Activated B cell treated with CpG ODN at 0.5 μM for 24 hours (primary cell): Measurements from ENCODE around the gene PRKG2. TPM values are rescaled to one million over a fixed set of nuclear protein-coding genes. Genes with fewer than 3 reads are reported as not detected.

ENCODE experiments used
- ATAC-seq: fragments of 200-7000 bp; cut with Tn5 transposase; one replicate; pipeline ENCODE4 v1.10.0; 2021; ENCODE audit warnings: low read depth, mild to moderate bottlenecking, moderate library complexity
- CTCF ChIA-PET: fragments of 350-600 bp; sonication (Branson Sonifier 250); formaldehyde crosslinking; loops from one replicate; lab custom pipeline; 2021; ENCODE audit warnings: antibody characterized with exemption; lab: Charles Lee
- POLR2A ChIA-PET: fragments of 350-600 bp; sonication (Branson Sonifier 250); formaldehyde crosslinking; loops from one replicate; lab custom pipeline; 2021; ENCODE audit warnings: antibody characterized with exemption; lab: Charles Lee
- DNase-seq: peaks from one replicate; pipeline ENCODE4 v3.0.0; 2022
- H3K27ac Mint-ChIP-seq: one replicate; pipeline ENCODE4 v1.8.0; 2020; ENCODE audit warnings: mixed read lengths
- H3K27me3 Mint-ChIP-seq: one replicate; pipeline ENCODE4 v1.8.0; 2021; ENCODE audit warnings: mixed read lengths
- H3K36me3 Mint-ChIP-seq: one replicate; pipeline ENCODE4 v1.8.0; 2021; ENCODE audit warnings: low read depth, mixed read lengths
- H3K4me1 Mint-ChIP-seq: one replicate; pipeline ENCODE4 v1.8.0; 2021; ENCODE audit warnings: mixed read lengths
- H3K4me3 Mint-ChIP-seq: one replicate; pipeline ENCODE4 v1.8.0; 2020; ENCODE audit warnings: mild to moderate bottlenecking, mixed read lengths
- H3K9me3 Mint-ChIP-seq: one replicate; pipeline ENCODE4 v1.8.0; 2020; ENCODE audit warnings: mixed read lengths
- CTCF ChIP-seq: fragments of 200-600 bp; IDR thresholded peaks from one replicate; pipeline ENCODE4 v1.8.0; 2022; ENCODE audit warnings: antibody characterized with exemption, mild to moderate bottlenecking
- intact Hi-C: fragments of 100-400 bp; cut with micrococcal nuclease; formaldehyde crosslinking; loops from one replicate; pipeline ENCODE4 v1.15.1; 2024
- total RNA-seq: library from RNA; stranded (reverse); gene quantifications from 2 replicates; pipeline ENCODE4 v1.2.3, GENCODE V29; 2022

The PRKG2 gene
- total RNA-seq, 1 donor from 2014 or later: 0.35 TPM

DNA sequence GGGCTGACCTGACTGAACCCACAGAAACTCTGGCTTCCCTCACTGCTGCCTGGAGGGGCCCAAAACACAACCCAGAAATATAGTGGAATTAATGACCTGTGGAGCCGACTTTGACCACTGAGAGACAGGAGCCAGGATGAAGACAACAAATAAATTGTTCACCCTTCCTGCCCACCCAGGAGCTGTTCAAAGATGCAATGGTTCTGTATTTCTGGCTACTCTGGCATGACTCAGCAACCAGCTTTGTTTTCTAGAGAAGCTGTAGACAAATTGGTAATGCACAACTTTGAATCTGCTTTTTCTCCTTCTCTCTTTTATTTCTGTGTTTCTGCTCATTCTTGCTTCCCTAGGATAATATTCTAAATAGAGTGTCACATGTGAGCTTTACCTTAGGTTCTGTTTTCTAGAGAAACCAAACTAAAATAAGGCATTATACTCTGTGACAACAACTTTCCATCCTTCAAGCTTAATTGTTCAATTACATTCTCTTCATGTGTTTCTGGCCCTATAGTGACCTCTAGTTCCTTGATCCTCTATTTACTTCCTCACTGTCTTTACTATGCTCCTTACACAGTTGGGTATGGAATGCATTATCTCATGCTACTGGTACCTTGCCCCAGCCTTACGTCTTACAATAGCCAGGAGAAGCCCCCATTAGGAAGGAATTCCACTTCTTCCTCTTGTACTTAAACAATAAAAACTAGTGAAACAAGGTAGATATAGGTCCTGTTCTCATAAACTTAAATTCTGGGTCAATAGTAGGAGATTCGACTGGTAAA is 6.5 kb upstream of the PRKG2 start:
- Mint-ChIP-seq H3K9me3 (no peaks in the 10 kb centered on the region), H3K4me1 (no peaks in the 10 kb centered on the region), H3K27me3 (peaks cover 27% of the 10 kb centered on the region), H3K4me3 (no peak overlapping the region), H3K36me3 (no peaks in the 10 kb centered on the region), H3K27ac (no peak overlapping the region)
- DNase-seq: no peak
- intact Hi-C loops: no loop called here
- no peak for ATAC-seq
- CTCF ChIA-PET: no interaction called here
- no peak for TF ChIP-seq CTCF
- POLR2A ChIA-PET: no interaction called here

DNA sequence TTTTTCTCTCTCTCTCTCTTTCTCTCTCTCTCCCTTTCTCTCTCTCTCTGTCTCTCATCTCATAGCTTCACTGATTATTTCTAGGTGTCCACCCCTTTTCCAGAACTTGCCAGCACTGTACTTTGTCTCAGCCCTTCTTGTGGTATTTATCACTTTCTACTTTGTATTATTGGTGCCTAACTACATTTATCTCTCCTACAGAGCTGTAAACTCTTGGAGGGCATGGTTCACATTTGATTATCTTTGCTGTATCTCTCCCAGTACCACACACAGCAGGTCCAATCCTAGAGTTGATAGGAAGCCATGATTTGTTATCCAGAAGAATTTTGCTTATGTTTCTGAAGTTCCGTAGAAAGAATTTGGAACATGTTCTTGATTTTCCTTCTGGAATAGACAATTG is 5.2 kb upstream of the PRKG2 start:
- no peak for TF ChIP-seq CTCF
- DNase-seq: no peak
- peaks cover 32% of the 10 kb centered on the region for H3K27me3 Mint-ChIP-seq
- H3K36me3 Mint-ChIP-seq: no peaks in the 10 kb centered on the region
- intact Hi-C loops: no loop called here
- H3K27ac Mint-ChIP-seq: no peak overlapping the region
- H3K4me3 Mint-ChIP-seq: no peak overlapping the region
- H3K4me1 Mint-ChIP-seq: peaks cover 6% of the 10 kb centered on the region
- no peaks in the 10 kb centered on the region for H3K9me3 Mint-ChIP-seq
- ATAC-seq: no peak
- POLR2A ChIA-PET: no interaction called here
- CTCF ChIA-PET: no interaction called here

DNA sequence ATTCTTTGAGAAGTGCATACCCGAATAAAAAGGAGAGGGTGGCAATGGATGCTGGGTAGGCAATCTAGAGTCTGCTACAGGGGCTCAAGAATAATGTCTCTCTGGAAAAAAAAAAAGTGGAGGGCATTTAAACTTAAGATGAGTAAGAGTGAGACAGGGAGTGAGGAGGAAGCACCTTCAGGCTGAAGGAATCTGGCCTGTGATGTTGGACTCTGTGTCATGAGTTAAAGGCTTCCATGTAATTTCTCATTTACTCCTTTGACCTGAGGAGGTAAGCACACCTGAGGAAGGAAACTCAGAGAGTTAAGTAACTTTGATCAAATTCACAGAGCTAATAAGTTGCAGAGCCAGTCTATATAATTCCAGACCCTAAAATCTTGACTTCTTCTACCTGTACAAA is 3.2 kb upstream of the PRKG2 start:
- no peak for TF ChIP-seq CTCF
- ATAC-seq (no peak), DNase-seq (no peak)
- Mint-ChIP-seq H3K36me3 (no peaks in the 10 kb centered on the region), H3K4me1 (peaks cover 12% of the 10 kb centered on the region), H3K27ac (no peak overlapping the region), H3K4me3 (no peak overlapping the region), H3K27me3 (peaks cover 38% of the 10 kb centered on the region), H3K9me3 (no peaks in the 10 kb centered on the region)
- intact Hi-C loops: no loop called here
- CTCF ChIA-PET: no interaction called here
- POLR2A ChIA-PET: no interaction called here

GRCh38 chr4:81217779-81218178 is 2.8 kb upstream of the PRKG2 start:
- ATAC-seq (no peak), DNase-seq (no peak)
- no peak overlapping the region for H3K4me3 Mint-ChIP-seq
- ChIA-PET POLR2A (no interaction called here), CTCF (no interaction called here)
- H3K27me3 Mint-ChIP-seq: peaks cover 38% of the 10 kb centered on the region
- TF ChIP-seq CTCF: no peak
- peaks cover 12% of the 10 kb centered on the region for H3K4me1 Mint-ChIP-seq
- no peaks in the 10 kb centered on the region for H3K9me3 Mint-ChIP-seq
- H3K36me3 Mint-ChIP-seq: no peaks in the 10 kb centered on the region
- no peak overlapping the region for H3K27ac Mint-ChIP-seq
- intact Hi-C loops: no loop called here

GRCh38 chr4:81215931-81216330 is 909 bp upstream of the PRKG2 start:
- Mint-ChIP-seq H3K4me1 (peaks cover 12% of the 10 kb centered on the region), H3K9me3 (no peaks in the 10 kb centered on the region), H3K27me3 (peaks cover 36% of the 10 kb centered on the region), H3K36me3 (no peaks in the 10 kb centered on the region), H3K27ac (no peak overlapping the region), H3K4me3 (no peak overlapping the region)
- DNase-seq (no peak), ATAC-seq (no peak)
- intact Hi-C loops: no loop called here
- ChIA-PET POLR2A (no interaction called here), CTCF (no interaction called here)
- no peak for TF ChIP-seq CTCF
